ENCODE measurements around the gene LARGE1. TPM values are rescaled to one million over a fixed set of nuclear protein-coding genes. Genes with fewer than 3 reads are reported as not detected.
A peak's percentile ranks its signal among the peaks of the same experiment; 100 is the strongest.

LARGE1 gene
- total RNA-seq, 2 donors from 2014 or later: 80.5 to 101 TPM

- H3K36me3 ChIP-seq: no peaks in the 10 kb centered on the region
Observed at GRCh38 chr22:33850193-33850592, 70.1 kb downstream of the LARGE1 start.

GRCh38 chr22:33848251-33848650 lies 72.0 kb downstream of the LARGE1 start:
- Histone ChIP-seq H3K27ac (no peak overlapping the region), H3K4me1 (peaks cover 0 to 37% of the 10 kb centered on the region in 2 donors)
- TF ChIP-seq CTCF (IDR thresholded peaks at IDR 0.05): no peak

More at GRCh38 chr22:33850193-33850592, 70.1 kb downstream of the LARGE1 start:
- Histone ChIP-seq H3K4me3 (no peak overlapping the region), H3K27ac (no peak overlapping the region), H3K4me1 (peaks cover 0 to 38% of the 10 kb centered on the region in 2 donors), H3K9me3 (no peaks in the 10 kb centered on the region), H3K27me3 (no peaks in the 10 kb centered on the region)
- TF ChIP-seq CTCF (IDR thresholded peaks at IDR 0.05): no peak
- no peak for DNase-seq (ENCODE audit: low spot score)

DNA sequence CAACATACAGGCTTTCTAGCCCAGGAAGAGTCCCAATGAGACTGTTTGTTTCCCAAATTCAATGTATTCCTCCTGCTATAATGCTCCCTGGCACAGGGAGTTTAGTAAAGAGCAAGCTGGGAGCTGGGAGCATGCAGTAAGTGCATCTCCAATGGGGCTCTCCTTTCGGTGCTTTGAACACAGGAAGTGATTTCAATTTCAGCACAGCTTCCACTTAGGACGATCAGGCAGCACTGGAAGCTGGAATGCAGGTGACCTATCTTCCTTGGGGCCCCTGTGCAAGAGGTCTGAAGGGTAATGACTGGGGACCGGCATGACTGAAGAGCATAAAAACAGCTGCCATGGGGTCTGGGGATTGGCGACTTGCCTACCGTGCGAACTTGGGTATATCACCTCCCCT lies 76.0 kb downstream of the LARGE1 start:
- Histone ChIP-seq H3K4me3 (no peak overlapping the region), H3K27ac (no peak overlapping the region), H3K9me3 (no peaks in the 10 kb centered on the region), H3K27me3 (no peaks in the 10 kb centered on the region), H3K4me1 (peaks cover 0 to 44% of the 10 kb centered on the region in 2 donors), H3K36me3 (no peaks in the 10 kb centered on the region)
- no peak for DNase-seq (ENCODE audit: low spot score)
- no peak for TF ChIP-seq CTCF (IDR thresholded peaks at IDR 0.05)

More at GRCh38 chr22:33848251-33848650, 72.0 kb downstream of the LARGE1 start:
- Histone ChIP-seq H3K9me3 (no peaks in the 10 kb centered on the region), H3K36me3 (no peaks in the 10 kb centered on the region), H3K4me3 (no peak overlapping the region), H3K27me3 (no peaks in the 10 kb centered on the region)
- no peak for DNase-seq (ENCODE audit: low spot score)

GRCh38 chr22:33842421-33843094 lies 77.7 kb downstream of the LARGE1 start:
- no peaks in the 10 kb centered on the region for H3K9me3 ChIP-seq
- no peaks in the 10 kb centered on the region for H3K27me3 ChIP-seq
- no peaks in the 10 kb centered on the region for H3K36me3 ChIP-seq
- no peak overlapping the region for H3K4me3 ChIP-seq
- peaks cover 0 to 53% of the 10 kb centered on the region in 2 donors for H3K4me1 ChIP-seq
- TF ChIP-seq CTCF (IDR thresholded peaks at IDR 0.05): no peak
- DNase-seq (ENCODE audit: low spot score): no peak
- H3K27ac ChIP-seq: peak overlapping the region in 1 of 2 donors; percentile 50

DNA sequence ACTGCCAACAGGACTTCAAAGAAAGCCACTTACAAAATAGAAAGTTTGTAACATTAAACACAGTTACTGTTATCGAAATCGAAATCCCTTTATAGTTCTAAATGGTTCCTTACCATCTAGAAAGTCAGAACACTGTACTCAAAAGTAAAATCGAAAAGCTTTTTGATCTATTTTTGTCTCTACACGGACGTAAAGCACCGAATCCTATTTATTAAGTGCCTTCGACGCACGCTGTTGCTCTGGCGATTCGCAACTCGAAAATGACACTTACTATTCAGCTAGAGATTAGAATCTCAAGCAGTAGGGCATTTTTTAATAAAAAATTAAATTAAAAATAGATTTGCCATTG lies 78.3 kb downstream of the LARGE1 start:
- peak overlapping the region in 1 of 2 donors; percentile 50 for H3K27ac ChIP-seq
- peaks cover 0 to 59% of the 10 kb centered on the region in 2 donors for H3K4me1 ChIP-seq
- no peak overlapping the region for H3K4me3 ChIP-seq
- H3K36me3 ChIP-seq: no peaks in the 10 kb centered on the region
- no peaks in the 10 kb centered on the region for H3K27me3 ChIP-seq
- no peaks in the 10 kb centered on the region for H3K9me3 ChIP-seq
- TF ChIP-seq CTCF (IDR thresholded peaks at IDR 0.05): no peak
- no peak for DNase-seq (ENCODE audit: low spot score)

All from right atrium auricular region (tissue), 2 donors.